H1 (cell line): ENCODE results near the gene ARHGEF40.

Experiments used
- CHD1 ChIP-seq: IDR thresholded peaks from 2 replicates; pipeline ENCODE4 v1.6.1; 2012; ENCODE audit warnings: low read depth, low read length, improper control_type of control experiment
- POLR2A ChIP-seq, 2 experiments: IDR thresholded peaks; 1 replicate in 1 of 2; 2 replicates in 1 of 2; pipeline ENCODE4 v1.6.1; 2011; ENCODE audit warnings: low read depth in 2 of 2, low read length in 2 of 2, mild to moderate bottlenecking in 2 of 2; ENCODE audit errors: control extremely low read depth in 1 of 2

GRCh38 chr14:21087294-21088091 is 17.4 kb downstream of the ARHGEF40 start:
- TF ChIP-seq CHD1 (no peak), POLR2A (IDR thresholded peaks at IDR 0.05; ENCODE audit: control extremely low read depth in 1 of 2, low read depth in 2 of 2, low read length in 2 of 2) (peak in 1 of 2 experiments; percentile 76; a peak in 2 of 3 replicates)
